Right atrium auricular region (tissue), 2 donors: ENCODE measurements around the gene COL6A1. TPM values are rescaled to one million over a fixed set of nuclear protein-coding genes. Genes with fewer than 3 reads are reported as not detected.

Source experiments
- DNase-seq: peaks from one replicate; pipeline ENCODE4 v3.0.0-alpha.2; 2019; ENCODE audit warnings: low spot score
- H3K27ac ChIP-seq, 2 donors: fragments of 200-600 bp; sonication (generic); 1 replicate in 1 of 2; 2 replicates in 1 of 2; pipeline ENCODE4 v1.5.1; 2016 to 2019
- H3K27me3 ChIP-seq, 2 donors: fragments of 200-600 bp; sonication (generic); one replicate each; pipeline versions ENCODE4 v1.5.1 to v1.6.0; 2017 to 2019
- H3K36me3 ChIP-seq: fragments of 200-600 bp; sonication (generic); one replicate; pipeline ENCODE4 v1.5.1; 2016
- H3K4me1 ChIP-seq, 2 donors: fragments of 200-600 bp; sonication (generic); one replicate each; pipeline versions ENCODE4 v1.5.1 to v1.6.0; 2017 to 2019
- H3K4me3 ChIP-seq, 2 donors: fragments of 200-600 bp; sonication (generic); 1 replicate in 1 of 2; 2 replicates in 1 of 2; pipeline ENCODE4 v1.5.1; 2017 to 2019; ENCODE audit warnings: mild to moderate bottlenecking in 1 of 2, moderate library complexity in 1 of 2
- H3K9me3 ChIP-seq, 2 donors: fragments of 200-600 bp; sonication (generic); one replicate each; pipeline ENCODE4 v1.5.1; 2019
- CTCF ChIP-seq, 2 donors: fragments of 200-600 bp; sonication (generic); IDR thresholded peaks; one replicate each; pipeline ENCODE4 v1.5.1; 2019; ENCODE audit warnings: antibody characterized with exemption in 2 of 2
- total RNA-seq, 2 donors: library from RNA; depleted of rRNA; stranded (reverse); fragments of >200 nt; gene quantifications; one replicate each; pipeline ENCODE4 v1.1.0, GENCODE V29; 2016

Gene COL6A1
- total RNA-seq, 2 donors from 2014 or later, result 201 to 278 TPM

DNA sequence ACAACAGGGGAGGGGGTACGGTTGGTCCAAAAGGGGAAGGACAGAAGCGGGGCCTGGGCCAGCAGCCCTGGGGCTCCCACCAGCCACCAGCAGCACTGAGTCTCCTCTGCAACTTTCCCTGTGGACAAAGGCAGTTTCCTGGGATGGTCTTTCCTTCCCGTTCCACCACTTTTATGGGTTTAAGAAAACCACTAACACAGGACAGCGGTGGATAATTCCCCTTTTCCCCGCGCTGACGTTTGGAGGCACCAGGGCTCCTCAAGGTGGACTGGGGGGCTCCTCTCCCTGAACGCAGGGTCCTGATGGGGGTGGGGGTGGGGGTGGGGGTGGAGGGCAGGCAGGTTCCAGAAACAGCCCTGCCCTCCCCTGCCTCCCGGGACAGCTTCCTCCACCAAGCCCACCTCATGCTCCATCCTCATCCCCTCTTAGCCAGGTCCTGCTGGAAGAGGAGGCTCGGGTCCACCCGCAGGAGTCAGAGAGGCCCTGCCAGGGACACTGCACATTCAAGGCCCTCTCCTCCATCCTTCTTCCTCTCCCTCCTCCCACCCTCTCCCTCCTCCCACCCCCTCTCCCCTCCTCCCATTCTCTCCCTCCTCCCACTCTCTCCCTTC, 4.8 kb upstream of the COL6A1 start:
- H3K36me3 ChIP-seq, result no peaks in the 10 kb centered on the region
- no peak for DNase-seq
- H3K9me3 ChIP-seq, result no peaks in the 10 kb centered on the region
- H3K4me3 ChIP-seq, result no peak overlapping the region
- TF ChIP-seq CTCF (IDR thresholded peaks at IDR 0.05), result no peak
- H3K27ac ChIP-seq, result peak overlapping the region; percentile 59 to 78
- H3K27me3 ChIP-seq, result no peaks in the 10 kb centered on the region
- peaks cover 0 to 61% of the 10 kb centered on the region in 2 donors for H3K4me1 ChIP-seq

GRCh38 chr21:45977396-45977795, 4.2 kb upstream of the COL6A1 start:
- Histone ChIP-seq H3K27me3 (no peaks in the 10 kb centered on the region), H3K36me3 (no peaks in the 10 kb centered on the region), H3K27ac (peak overlapping the region; percentile 59 to 78), H3K9me3 (no peaks in the 10 kb centered on the region), H3K4me1 (peaks cover 0 to 57% of the 10 kb centered on the region in 2 donors), H3K4me3 (no peak overlapping the region)
- no peak for DNase-seq
- TF ChIP-seq CTCF (IDR thresholded peaks at IDR 0.05), result no peak

GRCh38 chr21:45979141-45979631, 2.4 kb upstream of the COL6A1 start:
- Histone ChIP-seq H3K9me3 (no peaks in the 10 kb centered on the region), H3K27me3 (no peaks in the 10 kb centered on the region), H3K4me1 (peaks cover 0 to 58% of the 10 kb centered on the region in 2 donors), H3K36me3 (peaks cover 4% of the 10 kb centered on the region), H3K4me3 (no peak overlapping the region), H3K27ac (peak overlapping the region; percentile 32 to 78)
- no peak for DNase-seq
- TF ChIP-seq CTCF (IDR thresholded peaks at IDR 0.05), result no peak

GRCh38 chr21:45979651-45980050, 1.9 kb upstream of the COL6A1 start:
- no peaks in the 10 kb centered on the region for H3K9me3 ChIP-seq
- H3K4me3 ChIP-seq, result no peak overlapping the region
- TF ChIP-seq CTCF (IDR thresholded peaks at IDR 0.05), result no peak
- H3K27ac ChIP-seq, result no peak overlapping the region
- H3K4me1 ChIP-seq, result peaks cover 0 to 56% of the 10 kb centered on the region in 2 donors
- H3K36me3 ChIP-seq, result peaks cover 9% of the 10 kb centered on the region
- DNase-seq, result no peak
- no peaks in the 10 kb centered on the region for H3K27me3 ChIP-seq

- TF ChIP-seq CTCF (IDR thresholded peaks at IDR 0.05), result no peak
- peak overlapping the region; percentile 80 to 90 for H3K27ac ChIP-seq
Measured at GRCh38 chr21:45980271-45980670, 1.3 kb upstream of the COL6A1 start.

GRCh38 chr21:45980697-45981096, 873 bp upstream of the COL6A1 start:
- H3K27ac ChIP-seq, result peak overlapping the region; percentile 80 to 90
- H3K36me3 ChIP-seq, result peaks cover 19% of the 10 kb centered on the region
- H3K4me1 ChIP-seq, result peaks cover 0 to 46% of the 10 kb centered on the region in 2 donors
- no peaks in the 10 kb centered on the region for H3K9me3 ChIP-seq
- no peak for TF ChIP-seq CTCF (IDR thresholded peaks at IDR 0.05)
- H3K27me3 ChIP-seq, result no peaks in the 10 kb centered on the region
- DNase-seq, result no peak
- H3K4me3 ChIP-seq, result peak overlapping the region; percentile 42 to 52

More at GRCh38 chr21:45980271-45980670, 1.3 kb upstream of the COL6A1 start:
- Histone ChIP-seq H3K4me3 (no peak overlapping the region), H3K36me3 (peaks cover 15% of the 10 kb centered on the region), H3K4me1 (peaks cover 0 to 50% of the 10 kb centered on the region in 2 donors), H3K27me3 (no peaks in the 10 kb centered on the region), H3K9me3 (no peaks in the 10 kb centered on the region)
- DNase-seq, result no peak
